Measurements from ENCODE around the gene DYRK1B.

DYRK1B gene

GRCh38 chr19:39874404-39874803 is 40.4 kb upstream of the DYRK1B start:
- H3K4me3 ChIP-seq (replicated peaks; ENCODE audit: low read depth, low read length): no peak overlapping the region
- no peak for DNase-seq (ENCODE audit: extremely low read depth, low read depth)
- TF ChIP-seq CTCF (IDR thresholded peaks at IDR 0.05; ENCODE audit: low read depth, low read length, missing control alignments): no peak

DNA sequence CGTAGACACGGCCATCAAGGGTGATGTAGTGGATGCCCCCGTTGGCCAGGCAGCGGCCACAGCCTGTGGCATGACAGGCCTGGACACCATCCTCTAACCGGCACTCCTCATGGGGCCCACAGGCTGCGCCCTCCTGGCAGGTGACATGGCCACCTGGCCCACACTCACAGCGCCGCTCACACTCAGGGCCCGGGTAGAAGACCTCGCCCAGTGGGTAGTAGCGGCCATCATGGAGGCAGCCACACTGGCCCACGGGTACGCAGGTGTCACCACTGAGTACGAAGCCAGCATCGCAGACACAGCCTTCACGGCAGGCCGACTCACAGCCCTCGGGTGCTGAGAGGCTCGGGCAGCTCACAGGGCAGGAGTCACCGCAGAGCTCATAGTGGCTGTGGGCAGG is 39.4 kb upstream of the DYRK1B start:
- no peak for TF ChIP-seq CTCF (IDR thresholded peaks at IDR 0.05; ENCODE audit: low read depth, low read length, missing control alignments)
- no peak for DNase-seq (ENCODE audit: extremely low read depth, low read depth)
- no peak overlapping the region for H3K4me3 ChIP-seq (replicated peaks; ENCODE audit: low read depth, low read length)

DNA sequence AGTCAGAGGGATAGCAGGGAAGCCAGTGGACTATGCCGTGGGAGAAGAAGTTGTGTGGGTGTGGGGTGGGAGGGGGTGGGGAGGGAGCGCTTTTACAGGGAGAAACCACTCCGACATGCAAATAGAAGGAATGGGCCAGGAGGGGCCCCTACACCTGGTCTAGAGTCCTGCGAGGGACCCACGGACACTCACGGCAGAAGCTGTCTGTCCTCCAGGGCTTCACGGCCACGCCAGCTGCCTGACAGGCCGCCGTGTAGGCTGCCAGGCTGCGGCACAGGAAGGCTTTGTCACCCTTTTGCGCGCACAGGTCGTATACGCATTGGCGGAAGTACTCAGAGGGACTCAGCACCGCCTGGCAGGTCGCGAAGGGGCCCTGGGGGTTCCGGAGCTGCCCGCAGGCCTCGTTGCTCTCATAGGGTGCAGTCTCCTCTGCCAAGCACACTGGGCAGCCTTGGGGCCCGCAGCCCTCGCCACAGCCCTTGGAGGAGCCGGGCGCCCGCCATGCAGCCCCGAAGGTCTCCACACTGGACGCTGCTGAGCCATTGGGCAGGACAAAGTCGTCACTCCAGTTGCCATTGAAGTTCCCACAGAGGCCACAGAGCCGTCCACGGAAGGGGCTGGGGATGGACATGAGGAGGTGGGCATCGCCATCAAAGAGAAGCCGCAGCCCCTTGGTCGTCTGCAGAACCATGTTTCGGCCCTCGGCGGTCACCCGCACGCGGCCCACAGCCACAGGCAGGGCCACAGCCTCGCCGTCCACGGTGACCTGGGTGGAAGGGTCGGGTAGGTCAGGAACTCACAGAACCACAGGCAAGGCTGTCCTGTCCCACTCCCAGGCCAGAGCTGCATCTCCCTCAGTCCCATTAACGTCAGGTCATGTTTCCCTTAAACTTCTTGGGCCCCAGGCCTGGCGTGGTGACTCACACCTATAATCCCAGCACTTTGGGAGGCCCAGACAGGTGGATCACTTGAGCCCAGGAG is 38.2 kb upstream of the DYRK1B start:
- TF ChIP-seq CTCF (IDR thresholded peaks at IDR 0.05; ENCODE audit: low read depth, low read length, missing control alignments): no peak
- no peak for DNase-seq (ENCODE audit: extremely low read depth, low read depth)
- H3K4me3 ChIP-seq (replicated peaks; ENCODE audit: low read depth, low read length): no peak overlapping the region

GRCh38 chr19:39871362-39871761 is 37.4 kb upstream of the DYRK1B start:
- no peak overlapping the region for H3K4me3 ChIP-seq (replicated peaks; ENCODE audit: low read depth, low read length)
- DNase-seq (ENCODE audit: extremely low read depth, low read depth): no peak
- no peak for TF ChIP-seq CTCF (IDR thresholded peaks at IDR 0.05; ENCODE audit: low read depth, low read length, missing control alignments)

GRCh38 chr19:39870171-39870971 is 36.4 kb upstream of the DYRK1B start:
- no peak overlapping the region for H3K4me3 ChIP-seq (replicated peaks; ENCODE audit: low read depth, low read length)
- no peak for DNase-seq (ENCODE audit: extremely low read depth, low read depth)
- no peak for TF ChIP-seq CTCF (IDR thresholded peaks at IDR 0.05; ENCODE audit: low read depth, low read length, missing control alignments)

DNA sequence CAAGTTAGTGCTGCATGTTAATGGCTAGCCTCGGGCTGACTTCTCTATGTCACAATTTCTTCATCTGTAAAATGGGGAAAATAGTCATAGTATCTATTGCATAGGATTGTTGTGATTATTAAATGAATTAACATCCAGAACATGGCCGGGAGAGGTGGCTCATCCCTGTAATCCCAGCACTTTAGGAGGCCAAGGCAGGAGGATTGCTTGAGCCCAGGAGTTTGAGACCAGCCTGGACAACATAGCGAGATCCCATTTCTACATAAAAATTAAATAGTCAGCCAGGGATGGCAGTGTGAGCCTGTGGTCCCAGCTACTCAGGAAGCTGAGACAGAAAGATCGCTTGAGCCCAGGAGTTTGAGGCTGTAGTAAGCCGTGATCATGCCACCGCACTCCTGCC is 34.0 kb upstream of the DYRK1B start:
- TF ChIP-seq CTCF (IDR thresholded peaks at IDR 0.05; ENCODE audit: low read depth, low read length, missing control alignments): no peak
- H3K4me3 ChIP-seq (replicated peaks; ENCODE audit: low read depth, low read length): no peak overlapping the region
- DNase-seq (ENCODE audit: extremely low read depth, low read depth): no peak

All from HFF-Myc (cell line).